ENCODE measurements around the gene KCNQ1.

Gene KCNQ1

DNA sequence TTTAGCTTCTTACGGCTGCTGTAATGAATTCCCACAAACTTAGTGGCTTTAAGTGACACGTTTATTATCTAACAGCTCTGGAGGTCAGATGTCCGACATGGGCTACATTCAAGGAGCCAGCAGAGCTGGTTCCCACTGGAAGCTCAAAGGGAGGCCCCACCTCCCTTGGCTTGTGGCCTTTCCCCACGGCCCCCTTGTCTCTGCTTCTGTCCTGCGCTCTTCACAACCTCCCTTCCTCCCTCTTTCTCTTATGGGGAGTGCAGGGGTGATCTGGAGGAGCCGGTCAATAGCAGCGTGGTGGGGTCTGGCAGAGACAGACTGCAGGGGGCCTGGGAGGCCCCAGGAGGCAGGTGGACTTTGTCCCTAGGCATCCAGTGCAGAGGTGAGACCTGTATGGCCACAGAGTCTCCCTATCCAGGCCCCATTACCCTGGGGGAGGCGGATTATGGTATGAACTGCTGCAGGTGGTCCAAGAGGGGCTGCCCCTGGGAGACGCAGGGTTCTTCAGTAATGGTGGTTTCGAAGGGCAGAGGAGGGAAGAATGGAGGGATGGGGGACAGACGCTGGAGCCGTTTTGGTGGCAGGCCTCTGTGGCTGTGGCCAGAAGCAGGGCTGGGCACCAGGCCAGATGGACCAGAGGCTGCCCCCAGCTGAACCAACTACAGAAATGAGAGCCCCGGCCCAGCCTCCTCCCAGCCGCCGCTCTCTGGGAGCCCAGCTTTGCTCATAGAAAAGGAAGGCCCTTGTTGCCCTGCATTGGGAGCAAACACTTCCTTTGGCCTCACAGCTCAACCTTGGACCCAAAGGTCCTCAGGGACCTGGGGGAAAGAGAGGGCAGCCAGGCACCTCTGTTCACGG, 285.7 kb downstream of the KCNQ1 start:
- no peak for DNase-seq (ENCODE audit: low read depth in 2 of 2)

GRCh38 chr11:2731130-2732125, 286.6 kb downstream of the KCNQ1 start:
- no peak for DNase-seq (ENCODE audit: low read depth in 2 of 2)

DNA sequence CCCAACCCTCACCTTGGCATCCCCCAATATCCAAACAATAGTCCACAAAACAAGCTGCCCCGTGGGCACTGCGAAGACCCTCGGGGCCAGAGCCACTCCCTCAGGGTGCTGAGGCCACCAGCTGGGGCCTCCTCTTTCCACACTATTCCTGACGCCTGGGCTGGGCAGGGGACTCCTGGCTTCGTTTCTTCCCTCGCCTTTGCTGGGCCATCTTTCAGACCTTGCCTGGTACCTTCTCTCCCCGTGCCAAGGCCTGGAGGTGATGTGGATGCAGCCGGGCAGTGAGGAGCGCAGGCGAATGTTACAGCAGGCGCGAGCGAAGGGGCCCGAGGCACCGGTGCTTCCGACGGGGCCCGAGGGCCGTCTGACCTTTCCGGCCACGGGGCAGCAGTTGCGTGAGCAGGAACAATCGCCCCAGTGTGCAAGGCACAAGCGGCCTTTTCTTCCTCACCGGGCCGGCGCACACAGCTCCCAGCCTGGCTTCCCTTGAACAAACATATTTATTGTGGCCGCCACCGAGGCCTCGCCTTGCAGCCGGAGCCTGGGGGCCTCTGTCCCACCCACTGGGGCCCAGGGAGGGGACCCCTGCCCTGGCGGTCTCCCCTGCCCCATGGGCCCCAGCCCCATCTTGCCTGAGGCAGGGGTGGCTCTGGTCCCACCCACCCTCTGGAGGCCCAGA, 287.6 kb downstream of the KCNQ1 start:
- DNase-seq (ENCODE audit: low read depth in 2 of 2) = no peak

DNA sequence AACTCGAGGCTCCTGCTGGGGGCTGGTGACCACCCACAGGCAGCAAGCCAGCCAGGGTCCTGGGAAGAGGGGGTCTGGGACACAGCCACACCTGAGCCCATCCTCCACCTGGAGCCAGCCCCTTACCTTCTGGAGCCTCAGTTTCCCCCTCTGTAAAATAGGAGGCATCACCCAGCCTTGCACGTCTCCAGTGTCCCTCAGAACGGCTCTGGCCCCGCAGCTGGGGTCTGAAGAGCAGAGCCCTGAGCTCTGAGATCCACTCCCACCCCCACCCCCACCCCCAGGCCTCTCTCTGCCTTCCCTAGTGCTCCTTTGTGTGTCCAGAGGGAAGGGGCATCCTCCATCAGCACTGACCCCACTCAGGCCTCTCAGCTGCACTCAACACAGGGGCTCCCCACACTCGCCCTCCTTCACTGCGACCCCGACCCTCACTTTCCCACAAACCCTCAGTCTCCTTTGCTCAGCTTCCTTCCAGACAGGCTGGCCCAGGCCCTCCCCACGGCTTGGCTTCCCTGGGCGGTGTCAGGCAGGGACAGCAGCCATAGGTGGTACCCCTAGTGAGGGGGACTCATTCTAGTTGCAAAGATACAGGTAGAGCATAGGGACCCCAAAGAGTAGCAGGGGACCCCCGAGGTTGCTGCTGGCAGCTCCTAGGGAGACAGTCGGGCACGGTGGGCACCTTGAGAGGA, 288.3 kb downstream of the KCNQ1 start:
- DNase-seq (ENCODE audit: low read depth in 2 of 2) = no peak

DNA sequence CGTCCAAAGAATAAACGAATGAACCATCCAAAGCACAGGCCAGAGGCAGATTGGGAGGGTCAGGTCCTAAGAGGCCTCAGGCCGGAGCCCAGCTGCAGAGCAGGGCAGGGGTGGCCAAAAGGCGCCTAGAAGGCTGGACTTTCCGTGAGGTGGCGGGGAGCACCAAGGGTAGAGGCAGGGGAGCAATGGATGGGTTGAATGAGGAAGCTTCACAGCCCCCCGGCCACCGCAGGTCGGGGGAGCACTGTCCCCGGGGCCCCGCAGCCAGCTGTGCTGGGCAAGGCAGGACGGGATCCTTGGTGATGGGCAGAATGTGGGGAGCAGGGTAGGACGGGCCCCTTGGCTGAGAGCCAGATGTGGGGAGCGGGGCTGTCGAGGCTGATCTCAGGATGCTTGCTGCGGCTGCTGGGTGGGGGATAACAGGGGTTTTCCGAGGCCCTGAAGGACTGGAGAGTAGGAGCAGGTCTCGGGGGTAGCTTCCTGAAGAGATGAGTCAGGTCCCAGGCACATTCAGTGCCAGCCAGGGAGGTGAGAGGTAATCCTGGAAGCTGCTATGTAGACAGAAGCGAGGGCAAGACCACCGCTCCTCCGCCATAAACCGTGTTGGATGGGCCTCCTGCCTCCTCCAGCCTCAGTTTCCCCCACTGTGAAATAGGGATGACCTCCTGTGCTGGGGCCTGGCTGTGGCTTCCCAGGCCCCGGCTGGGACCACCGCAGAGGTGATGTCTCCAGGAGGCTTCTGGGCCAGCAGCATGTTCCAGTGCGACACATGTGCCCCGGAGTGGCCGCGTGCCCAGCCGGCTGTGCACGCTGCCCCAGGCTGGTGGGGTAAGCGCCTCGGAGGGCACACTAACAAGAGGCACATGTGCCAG, 289.6 kb downstream of the KCNQ1 start:
- no peak for DNase-seq (ENCODE audit: low read depth in 2 of 2)

GRCh38 chr11:2735053-2735589, 290.3 kb downstream of the KCNQ1 start:
- DNase-seq (ENCODE audit: low read depth in 2 of 2) = no peak

DNA sequence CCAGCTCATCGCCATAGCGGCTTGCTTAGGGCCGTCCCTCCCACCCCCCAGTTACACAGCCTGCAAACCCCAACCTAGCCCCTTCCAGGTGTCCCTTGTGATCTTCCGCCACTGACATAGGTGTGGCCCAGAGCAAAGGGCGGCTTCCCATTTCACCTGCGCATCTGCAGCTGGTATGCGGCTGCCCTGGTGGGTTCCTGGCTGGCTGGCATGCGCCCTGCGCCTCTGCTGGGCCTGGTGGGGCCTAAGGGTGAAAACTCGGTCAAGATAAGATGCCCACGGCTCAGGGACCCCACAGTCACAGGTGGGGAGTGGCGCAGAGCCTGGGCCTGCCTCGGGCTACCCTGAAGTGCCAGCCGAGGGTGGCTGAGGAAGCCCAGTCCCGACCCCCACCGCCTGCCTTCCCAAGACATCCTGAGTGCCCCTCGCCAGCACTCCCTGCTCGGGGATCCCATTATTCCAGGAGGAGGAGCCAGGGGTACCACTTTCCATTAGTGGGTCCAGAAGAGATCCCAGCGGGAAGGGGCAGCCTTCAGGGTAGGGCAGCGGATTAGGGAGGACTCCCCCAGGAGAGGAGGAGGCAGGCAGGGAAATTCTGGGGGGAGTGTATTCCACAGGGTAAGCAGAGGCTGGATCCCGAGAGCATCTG, 291.9 kb downstream of the KCNQ1 start:
- DNase-seq (ENCODE audit: low read depth in 2 of 2) = no peak

DNA sequence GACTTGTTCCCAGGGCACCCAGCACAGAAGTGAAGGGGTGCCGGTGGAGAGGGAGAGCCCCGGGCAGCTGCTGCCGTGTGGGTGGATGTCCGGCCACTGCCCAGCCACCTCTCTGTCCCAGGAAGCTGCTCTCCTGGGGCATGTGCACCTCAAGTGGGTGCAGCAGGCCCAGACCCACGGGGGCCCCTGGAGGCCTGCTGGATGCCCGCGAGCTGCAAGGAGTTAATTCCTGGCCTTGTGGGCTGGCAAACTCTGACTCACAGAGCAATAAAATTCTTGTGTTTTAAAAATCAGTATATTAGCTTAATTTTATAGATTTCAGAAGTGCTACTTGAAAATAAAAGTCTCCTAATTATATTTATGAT, 292.4 kb downstream of the KCNQ1 start:
- no peak for DNase-seq (ENCODE audit: low read depth in 2 of 2)

- no peak for DNase-seq (ENCODE audit: low read depth in 2 of 2)
Observed at GRCh38 chr11:2737866-2738265, 293.1 kb downstream of the KCNQ1 start.

GRCh38 chr11:2738551-2739431, 294.0 kb downstream of the KCNQ1 start:
- no peak for DNase-seq (ENCODE audit: low read depth in 2 of 2)

DNA sequence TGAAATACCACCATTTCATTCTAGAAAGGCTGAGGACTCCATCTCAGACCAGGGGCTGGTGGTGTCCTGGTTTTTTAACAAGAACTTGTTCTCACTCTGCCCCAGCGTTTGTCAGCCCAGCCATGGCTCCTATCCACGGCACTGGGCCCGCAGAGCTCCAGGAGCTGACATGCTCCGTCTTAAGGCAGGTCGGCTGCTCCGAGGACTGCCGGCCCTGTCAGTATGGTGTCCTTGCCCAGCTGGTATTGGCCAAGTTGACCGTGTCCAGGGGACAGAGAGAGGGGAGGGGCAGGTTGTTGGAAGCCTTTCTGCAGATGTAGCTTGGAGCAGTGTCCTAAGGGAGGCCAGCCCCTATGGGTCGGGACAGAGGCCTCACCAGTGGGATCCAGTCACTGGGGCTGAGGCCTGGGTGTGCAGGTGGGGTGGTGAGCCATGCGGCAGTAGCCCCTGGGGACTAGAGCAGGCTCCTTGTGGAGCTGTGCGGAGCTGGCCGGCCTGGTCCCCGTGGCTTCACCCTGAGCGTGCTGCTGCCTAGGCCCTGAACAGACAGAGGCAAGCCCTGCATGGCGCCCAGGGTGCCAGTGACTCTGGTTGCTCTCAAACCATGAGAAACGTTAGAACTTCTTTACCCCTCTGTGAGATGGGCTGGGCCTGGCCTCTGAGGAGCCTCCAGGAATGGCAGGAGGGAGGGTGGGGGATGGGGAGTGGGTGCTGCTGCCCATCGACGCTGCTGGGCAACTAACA, 294.9 kb downstream of the KCNQ1 start:
- no peak for DNase-seq (ENCODE audit: low read depth in 2 of 2)

GRCh38 chr11:2740275-2740940, 295.6 kb downstream of the KCNQ1 start:
- no peak for DNase-seq (ENCODE audit: low read depth in 2 of 2)

GRCh38 chr11:2741006-2741376, 296.2 kb downstream of the KCNQ1 start:
- no peak for DNase-seq (ENCODE audit: low read depth in 2 of 2)

GRCh38 chr11:2741377-2742131, 296.7 kb downstream of the KCNQ1 start:
- no peak for DNase-seq (ENCODE audit: low read depth in 2 of 2)

GRCh38 chr11:2742201-2742600, 297.4 kb downstream of the KCNQ1 start:
- no peak for DNase-seq (ENCODE audit: low read depth in 2 of 2)

- no peak for DNase-seq (ENCODE audit: low read depth in 2 of 2)
Observed at GRCh38 chr11:2742611-2743426, 298.0 kb downstream of the KCNQ1 start.

Data from fibroblast of skin of left quadriceps (primary cell).